Smooth muscle cell (in vitro differentiated cells): Measurements from ENCODE around the gene UBE2E3. TPM values are rescaled to one million over a fixed set of nuclear protein-coding genes. Genes with fewer than 3 reads are reported as not detected.

Experiments
- DNase-seq: peaks from one replicate; lab custom pipeline; 2025; ENCODE audit not compliant: unreplicated experiment; lab: John Stamatoyannopoulos, UW
- H2AFZ ChIP-seq: fragments of 200-600 bp; sonication (generic); 2 replicates; pipeline ENCODE4 v1.6.0; 2016; ENCODE audit warnings: antibody characterized with exemption, low read depth, mild to moderate bottlenecking
- H3F3A ChIP-seq: fragments of 200-600 bp; sonication (generic); 2 replicates; pipeline ENCODE4 v1.6.0; 2017; ENCODE audit warnings: antibody characterized with exemption, low read depth
- H3K27ac ChIP-seq: fragments of 200-600 bp; sonication (generic); 2 replicates; pipeline ENCODE4 v1.5.1; 2016; ENCODE audit warnings: low read depth, mild to moderate bottlenecking
- H3K27me3 ChIP-seq: fragments of 200-600 bp; sonication (generic); 2 replicates; pipeline ENCODE4 v1.6.1; 2016; ENCODE audit warnings: low read depth, mild to moderate bottlenecking
- H3K36me3 ChIP-seq: fragments of 200-600 bp; sonication (generic); 2 replicates; pipeline ENCODE4 v1.5.1; 2016; ENCODE audit warnings: low read depth
- H3K4me1 ChIP-seq: fragments of 200-600 bp; sonication (generic); 2 replicates; pipeline ENCODE4 v1.5.1; 2016; ENCODE audit warnings: low read depth
- H3K4me2 ChIP-seq: fragments of 200-600 bp; sonication (generic); 2 replicates; pipeline ENCODE4 v1.6.0; 2016; ENCODE audit warnings: mild to moderate bottlenecking
- H3K4me3 ChIP-seq: fragments of 200-600 bp; sonication (generic); 2 replicates; pipeline ENCODE4 v1.5.1; 2016; ENCODE audit warnings: mild to moderate bottlenecking
- H3K79me2 ChIP-seq: fragments of 200-600 bp; sonication (generic); 2 replicates; pipeline ENCODE4 v1.6.0; 2016; ENCODE audit warnings: low read depth, mild to moderate bottlenecking
- H3K9ac ChIP-seq: fragments of 200-600 bp; sonication (generic); 2 replicates; pipeline ENCODE4 v1.6.0; 2016; ENCODE audit warnings: low read depth
- H3K9me3 ChIP-seq: fragments of 200-600 bp; sonication (generic); replicated peaks from 2 replicates; pipeline ENCODE4 v1.5.1; 2016; ENCODE audit warnings: low read depth
- H4K20me1 ChIP-seq: fragments of 200-600 bp; sonication (generic); 2 replicates; pipeline ENCODE4 v1.6.0; 2016; ENCODE audit warnings: low read depth
- WGBS: methylation state at CpG from one replicate; pipeline ENCODE4 v1.1.7; 2016; ENCODE audit warnings: low lambda C conversion rate; 5-methylcytosine and 5-hydroxymethylcytosine counted together
- polyA plus RNA-seq: library from polyadenylated mRNA; unstranded; fragments of >200 nt; fragmentation: Nextera tagmentation; extraction: Ambion mirVana; gene quantifications from 2 replicates; pipeline ENCODE4 v1.2.1, GENCODE V29; 2016
- total RNA-seq: library from RNA; depleted of rRNA; stranded (reverse); fragments of >200 nt; gene quantifications from 2 replicates; pipeline ENCODE4 v1.2.3, GENCODE V29; 2014
- TF ChIP-seq, protein P1 (sequence below): fragments of 200-600 bp; sonication (generic); IDR thresholded peaks from 2 replicates; pipeline ENCODE4 v1.5.1; 2017; ENCODE audit warnings: borderline replicate concordance, mild to moderate bottlenecking, antibody characterized with exemption; ENCODE audit not compliant: insufficient read depth, poor library complexity, severe bottlenecking

UBE2E3 gene
- total and polyA plus RNA-seq, 2 experiments from 2014 or later = 225 to 259 TPM

DNA sequence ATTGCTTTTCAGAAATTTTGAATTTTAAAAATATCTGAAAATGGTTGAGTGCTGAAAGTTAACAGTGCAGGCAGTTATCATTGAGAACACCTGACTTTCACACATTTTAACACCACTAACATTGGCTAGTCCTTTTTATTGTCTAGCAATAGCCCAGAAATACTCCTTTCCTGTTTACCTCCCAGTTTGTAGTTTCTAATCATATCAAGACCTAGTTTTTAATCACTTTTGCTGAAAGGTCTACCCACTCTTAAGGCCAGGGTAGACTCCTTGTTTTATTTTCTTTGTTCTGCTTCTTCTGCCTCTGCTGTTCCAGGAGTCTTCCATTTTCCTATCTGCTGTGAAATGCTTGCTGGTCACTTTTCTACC, 72.1 kb downstream of the UBE2E3 start:
- Histone ChIP-seq H3K9me3 (no peaks in the 10 kb centered on the region), H3K9ac (no peak overlapping the region), H2AFZ (no peak overlapping the region), H3K27ac (no peak overlapping the region), H4K20me1 (peaks cover 97% of the 10 kb centered on the region), H3K36me3 (no peaks in the 10 kb centered on the region), H3K4me3 (no peak overlapping the region), H3F3A (peaks cover 5% of the 10 kb centered on the region), H3K79me2 (peaks cover 96% of the 10 kb centered on the region), H3K4me2 (no peak overlapping the region), H3K27me3 (no peaks in the 10 kb centered on the region), H3K4me1 (no peaks in the 10 kb centered on the region)
- DNase-seq = no peak
- TF ChIP-seq, protein P1, sequence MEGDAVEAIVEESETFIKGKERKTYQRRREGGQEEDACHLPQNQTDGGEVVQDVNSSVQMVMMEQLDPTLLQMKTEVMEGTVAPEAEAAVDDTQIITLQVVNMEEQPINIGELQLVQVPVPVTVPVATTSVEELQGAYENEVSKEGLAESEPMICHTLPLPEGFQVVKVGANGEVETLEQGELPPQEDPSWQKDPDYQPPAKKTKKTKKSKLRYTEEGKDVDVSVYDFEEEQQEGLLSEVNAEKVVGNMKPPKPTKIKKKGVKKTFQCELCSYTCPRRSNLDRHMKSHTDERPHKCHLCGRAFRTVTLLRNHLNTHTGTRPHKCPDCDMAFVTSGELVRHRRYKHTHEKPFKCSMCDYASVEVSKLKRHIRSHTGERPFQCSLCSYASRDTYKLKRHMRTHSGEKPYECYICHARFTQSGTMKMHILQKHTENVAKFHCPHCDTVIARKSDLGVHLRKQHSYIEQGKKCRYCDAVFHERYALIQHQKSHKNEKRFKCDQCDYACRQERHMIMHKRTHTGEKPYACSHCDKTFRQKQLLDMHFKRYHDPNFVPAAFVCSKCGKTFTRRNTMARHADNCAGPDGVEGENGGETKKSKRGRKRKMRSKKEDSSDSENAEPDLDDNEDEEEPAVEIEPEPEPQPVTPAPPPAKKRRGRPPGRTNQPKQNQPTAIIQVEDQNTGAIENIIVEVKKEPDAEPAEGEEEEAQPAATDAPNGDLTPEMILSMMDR = no peak

GRCh38 chr2:181054256-181054655, 73.9 kb downstream of the UBE2E3 start:
- H3F3A ChIP-seq = peaks cover 5% of the 10 kb centered on the region
- no peaks in the 10 kb centered on the region for H3K36me3 ChIP-seq
- no peak overlapping the region for H3K9ac ChIP-seq
- H2AFZ ChIP-seq = no peak overlapping the region
- H3K4me3 ChIP-seq = no peak overlapping the region
- H3K27me3 ChIP-seq = no peaks in the 10 kb centered on the region
- no peaks in the 10 kb centered on the region for H3K9me3 ChIP-seq
- TF ChIP-seq, protein P1 = no peak
- peaks cover 96% of the 10 kb centered on the region for H3K79me2 ChIP-seq
- DNase-seq = no peak
- H4K20me1 ChIP-seq = peaks cover 95% of the 10 kb centered on the region
- H3K4me2 ChIP-seq = no peak overlapping the region
- H3K27ac ChIP-seq = no peak overlapping the region
- WGBS = 93% methylated on average over 2 of the region's 2 CpGs
- no peaks in the 10 kb centered on the region for H3K4me1 ChIP-seq

DNA sequence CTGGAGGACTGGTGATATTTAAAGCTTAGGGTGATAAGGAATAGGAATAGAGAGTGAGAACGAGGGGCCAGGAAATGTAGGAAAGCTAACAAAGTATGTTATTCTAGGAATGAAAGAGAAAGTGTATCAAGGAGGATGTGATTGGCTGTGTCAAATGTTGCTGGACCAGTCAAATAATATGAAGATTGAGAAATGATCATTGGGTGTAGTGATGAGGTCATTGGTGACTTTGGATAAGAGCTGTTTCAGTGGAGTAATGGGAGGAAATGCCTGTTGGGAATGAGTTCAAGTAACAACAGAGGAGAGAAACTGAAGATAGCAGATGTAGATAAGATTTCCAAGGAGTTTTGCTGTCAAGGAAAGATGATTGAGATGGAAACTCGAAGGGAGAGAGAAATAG, 74.4 kb downstream of the UBE2E3 start:
- no peaks in the 10 kb centered on the region for H3K9me3 ChIP-seq
- H3K79me2 ChIP-seq = peaks cover 96% of the 10 kb centered on the region
- H3K27ac ChIP-seq = no peak overlapping the region
- no peak for DNase-seq
- no peaks in the 10 kb centered on the region for H3K4me1 ChIP-seq
- TF ChIP-seq, protein P1 = no peak
- no peak overlapping the region for H3K9ac ChIP-seq
- no peak overlapping the region for H3K4me2 ChIP-seq
- no peaks in the 10 kb centered on the region for H3K27me3 ChIP-seq
- no peak overlapping the region for H2AFZ ChIP-seq
- no peak overlapping the region for H3K4me3 ChIP-seq
- H3K36me3 ChIP-seq = no peaks in the 10 kb centered on the region
- H3F3A ChIP-seq = peaks cover 5% of the 10 kb centered on the region
- WGBS = 78% methylated on average over 2 of the region's 2 CpGs
- H4K20me1 ChIP-seq = peaks cover 95% of the 10 kb centered on the region

- no peak overlapping the region for H3K4me3 ChIP-seq
- no peak overlapping the region for H2AFZ ChIP-seq
- H3K27ac ChIP-seq = no peak overlapping the region
- peaks cover 82% of the 10 kb centered on the region for H4K20me1 ChIP-seq
- H3K4me1 ChIP-seq = no peaks in the 10 kb centered on the region
- TF ChIP-seq, protein P1 = peak; percentile 77
- no peak for DNase-seq
- no peak overlapping the region for H3K9ac ChIP-seq
- H3K36me3 ChIP-seq = no peaks in the 10 kb centered on the region
- H3K27me3 ChIP-seq = no peaks in the 10 kb centered on the region
- H3F3A ChIP-seq = peaks cover 5% of the 10 kb centered on the region
- WGBS = 48% methylated on average over 7 of the region's 7 CpGs
- peaks cover 89% of the 10 kb centered on the region for H3K79me2 ChIP-seq
- H3K9me3 ChIP-seq = no peaks in the 10 kb centered on the region
- H3K4me2 ChIP-seq = no peak overlapping the region
These were observed 78.2 kb downstream of the UBE2E3 start for GRCh38 chr2:181058378-181059269.
